ENCODE results near the gene SDK2.

Gene SDK2

GRCh38 chr17:73393381-73393780, 250.9 kb downstream of the SDK2 start:
- peak overlapping the region; percentile 91 for H2BK120ac ChIP-seq (ENCODE audit: low read depth, low read length)
- peak overlapping the region; percentile 83 for H3K18ac ChIP-seq (ENCODE audit: low read length)
- H3K4me1 ChIP-seq (ENCODE audit: control insufficient read depth in 2 of 2, insufficient read depth in 1 of 2, low read depth in 1 of 2, low read length in 2 of 2): peaks cover 21 to 31% of the 10 kb centered on the region in 2 donors
- peak overlapping the region; percentile 80 for H3K23ac ChIP-seq (ENCODE audit: low read depth, low read length, poor library complexity)
- no CpG with 5 or more reads among the region's 14 CpGs for WGBS, 2 donors (ENCODE audit: extremely low coverage in 2 of 2, insufficient read length in 2 of 2, insufficient replicate concordance in 1 of 2)
- no peak overlapping the region for H3K4me3 ChIP-seq (ENCODE audit: low read length in 2 of 2)
- peaks cover 52 to 53% of the 10 kb centered on the region in 2 donors for H3K36me3 ChIP-seq (replicated peaks in 1 of 2; ENCODE audit: control insufficient read depth in 2 of 2, insufficient read depth in 2 of 2, low read length in 2 of 2)
- peak overlapping the region; percentile 24 for H2BK5ac ChIP-seq (ENCODE audit: low read length)
- H2BK12ac ChIP-seq (ENCODE audit: low read length): no peak overlapping the region
- H3K9ac ChIP-seq (ENCODE audit: low read depth, low read length, poor library complexity): no peak overlapping the region
- DNase-seq (ENCODE audit: low spot score): no peak
- H4K91ac ChIP-seq (ENCODE audit: low read depth, low read length, poor library complexity): no peak overlapping the region
- peak overlapping the region; percentile 89 for H3K14ac ChIP-seq (ENCODE audit: low read length)
- no peak overlapping the region for H3K27ac ChIP-seq (replicated peaks; ENCODE audit: low read length)
- no peak overlapping the region for H2AFZ ChIP-seq (ENCODE audit: low read length)
- no peak overlapping the region for H2BK15ac ChIP-seq (ENCODE audit: low read length)
- H3K79me1 ChIP-seq (ENCODE audit: low read depth, low read length): peaks cover 2% of the 10 kb centered on the region
- no peak overlapping the region for H3K4me2 ChIP-seq (ENCODE audit: insufficient read depth, low read length, poor library complexity, severe bottlenecking)
- no peak overlapping the region for H2AK5ac ChIP-seq (ENCODE audit: low read depth, low read length)
- no peak overlapping the region for H4K8ac ChIP-seq (ENCODE audit: low read depth, low read length)
- H3K27me3 ChIP-seq (ENCODE audit: control insufficient read depth in 3 of 3, insufficient read depth in 3 of 3, low read depth in 1 of 3, low read length in 3 of 3): no peaks in the 10 kb centered on the region
- H3K4ac ChIP-seq (ENCODE audit: low read length): no peak overlapping the region
- H3K9me3 ChIP-seq (replicated peaks in 1 of 2; ENCODE audit: control insufficient read depth in 2 of 2, insufficient read depth in 1 of 2, low read depth in 1 of 2, low read length in 2 of 2): peaks cover 0 to 2% of the 10 kb centered on the region in 2 donors

GRCh38 chr17:73391331-73392265, 252.6 kb downstream of the SDK2 start:
- peak overlapping the region; percentile 28 for H3K18ac ChIP-seq (ENCODE audit: low read length)
- no peak overlapping the region for H2BK120ac ChIP-seq (ENCODE audit: low read depth, low read length)
- H3K4me2 ChIP-seq (ENCODE audit: insufficient read depth, low read length, poor library complexity, severe bottlenecking): no peak overlapping the region
- no peak overlapping the region for H3K27ac ChIP-seq (replicated peaks; ENCODE audit: low read length)
- peaks cover 15 to 22% of the 10 kb centered on the region in 2 donors for H3K4me1 ChIP-seq (ENCODE audit: control insufficient read depth in 2 of 2, insufficient read depth in 1 of 2, low read depth in 1 of 2, low read length in 2 of 2)
- no peak overlapping the region for H3K23ac ChIP-seq (ENCODE audit: low read depth, low read length, poor library complexity)
- H3K4ac ChIP-seq (ENCODE audit: low read length): no peak overlapping the region
- no peak overlapping the region for H2BK15ac ChIP-seq (ENCODE audit: low read length)
- H3K9me3 ChIP-seq (replicated peaks in 1 of 2; ENCODE audit: control insufficient read depth in 2 of 2, insufficient read depth in 1 of 2, low read depth in 1 of 2, low read length in 2 of 2): peaks cover 0 to 2% of the 10 kb centered on the region in 2 donors
- no peak overlapping the region for H2BK12ac ChIP-seq (ENCODE audit: low read length)
- no CpG with 5 or more reads among the region's 24 CpGs for WGBS, 2 donors (ENCODE audit: extremely low coverage in 2 of 2, insufficient read length in 2 of 2, insufficient replicate concordance in 1 of 2)
- no peak overlapping the region for H3K9ac ChIP-seq (ENCODE audit: low read depth, low read length, poor library complexity)
- peaks cover 5% of the 10 kb centered on the region for H3K79me1 ChIP-seq (ENCODE audit: low read depth, low read length)
- H2BK5ac ChIP-seq (ENCODE audit: low read length): peak overlapping the region; percentile 84
- no peak overlapping the region for H2AFZ ChIP-seq (ENCODE audit: low read length)
- H4K8ac ChIP-seq (ENCODE audit: low read depth, low read length): no peak overlapping the region
- peak overlapping the region in 1 of 2 donors; percentile 10 for H3K4me3 ChIP-seq (ENCODE audit: low read length in 2 of 2)
- H3K36me3 ChIP-seq (replicated peaks in 1 of 2; ENCODE audit: control insufficient read depth in 2 of 2, insufficient read depth in 2 of 2, low read length in 2 of 2): peaks cover 37 to 49% of the 10 kb centered on the region in 2 donors
- no peaks in the 10 kb centered on the region for H3K27me3 ChIP-seq (ENCODE audit: control insufficient read depth in 3 of 3, insufficient read depth in 3 of 3, low read depth in 1 of 3, low read length in 3 of 3)
- H2AK5ac ChIP-seq (ENCODE audit: low read depth, low read length): peak overlapping the region; percentile 26
- no peak for DNase-seq (ENCODE audit: low spot score)
- no peak overlapping the region for H4K91ac ChIP-seq (ENCODE audit: low read depth, low read length, poor library complexity)
- H3K14ac ChIP-seq (ENCODE audit: low read length): no peak overlapping the region

- peaks cover 5% of the 10 kb centered on the region for H3K79me1 ChIP-seq (ENCODE audit: low read depth, low read length)
- no peak overlapping the region for H3K4ac ChIP-seq (ENCODE audit: low read length)
- H3K4me3 ChIP-seq (ENCODE audit: low read length in 2 of 2): no peak overlapping the region
- no peak overlapping the region for H3K14ac ChIP-seq (ENCODE audit: low read length)
- H2AK5ac ChIP-seq (ENCODE audit: low read depth, low read length): no peak overlapping the region
- DNase-seq (ENCODE audit: low spot score): no peak
- H3K27ac ChIP-seq (replicated peaks; ENCODE audit: low read length): no peak overlapping the region
- H4K8ac ChIP-seq (ENCODE audit: low read depth, low read length): no peak overlapping the region
- H4K91ac ChIP-seq (ENCODE audit: low read depth, low read length, poor library complexity): no peak overlapping the region
- no peak overlapping the region for H3K9ac ChIP-seq (ENCODE audit: low read depth, low read length, poor library complexity)
- no peak overlapping the region for H2BK120ac ChIP-seq (ENCODE audit: low read depth, low read length)
- H3K27me3 ChIP-seq (ENCODE audit: control insufficient read depth in 3 of 3, insufficient read depth in 3 of 3, low read depth in 1 of 3, low read length in 3 of 3): no peaks in the 10 kb centered on the region
- no peak overlapping the region for H2BK15ac ChIP-seq (ENCODE audit: low read length)
- no peak overlapping the region for H3K23ac ChIP-seq (ENCODE audit: low read depth, low read length, poor library complexity)
- H2AFZ ChIP-seq (ENCODE audit: low read length): no peak overlapping the region
- H3K4me2 ChIP-seq (ENCODE audit: insufficient read depth, low read length, poor library complexity, severe bottlenecking): no peak overlapping the region
- no peak overlapping the region for H2BK5ac ChIP-seq (ENCODE audit: low read length)
- no peak overlapping the region for H2BK12ac ChIP-seq (ENCODE audit: low read length)
- peaks cover 14 to 22% of the 10 kb centered on the region in 2 donors for H3K4me1 ChIP-seq (ENCODE audit: control insufficient read depth in 2 of 2, insufficient read depth in 1 of 2, low read depth in 1 of 2, low read length in 2 of 2)
- WGBS, 2 donors (ENCODE audit: extremely low coverage in 2 of 2, insufficient read length in 2 of 2, insufficient replicate concordance in 1 of 2): no CpG with 5 or more reads among the region's 11 CpGs
- H3K36me3 ChIP-seq (replicated peaks in 1 of 2; ENCODE audit: control insufficient read depth in 2 of 2, insufficient read depth in 2 of 2, low read length in 2 of 2): peaks cover 44 to 45% of the 10 kb centered on the region in 2 donors
- peaks cover 0 to 2% of the 10 kb centered on the region in 2 donors for H3K9me3 ChIP-seq (replicated peaks in 1 of 2; ENCODE audit: control insufficient read depth in 2 of 2, insufficient read depth in 1 of 2, low read depth in 1 of 2, low read length in 2 of 2)
- no peak overlapping the region for H3K18ac ChIP-seq (ENCODE audit: low read length)
These were observed 253.4 kb downstream of the SDK2 start for GRCh38 chr17:73390851-73391250.

- no peak overlapping the region for H2BK5ac ChIP-seq (ENCODE audit: low read length)
- H2AK5ac ChIP-seq (ENCODE audit: low read depth, low read length): peak overlapping the region; percentile 10
- H2BK15ac ChIP-seq (ENCODE audit: low read length): no peak overlapping the region
- no peak overlapping the region for H3K27ac ChIP-seq (replicated peaks; ENCODE audit: low read length)
- no peak overlapping the region for H2BK120ac ChIP-seq (ENCODE audit: low read depth, low read length)
- no peak overlapping the region for H3K4ac ChIP-seq (ENCODE audit: low read length)
- no peak overlapping the region for H3K14ac ChIP-seq (ENCODE audit: low read length)
- no CpG with 5 or more reads among the region's 16 CpGs for WGBS, 2 donors (ENCODE audit: extremely low coverage in 2 of 2, insufficient read length in 2 of 2, insufficient replicate concordance in 1 of 2)
- peak overlapping the region; percentile 89 for H3K23ac ChIP-seq (ENCODE audit: low read depth, low read length, poor library complexity)
- peaks cover 14 to 22% of the 10 kb centered on the region in 2 donors for H3K4me1 ChIP-seq (ENCODE audit: control insufficient read depth in 2 of 2, insufficient read depth in 1 of 2, low read depth in 1 of 2, low read length in 2 of 2)
- no peak overlapping the region for H4K91ac ChIP-seq (ENCODE audit: low read depth, low read length, poor library complexity)
- H3K18ac ChIP-seq (ENCODE audit: low read length): no peak overlapping the region
- H4K8ac ChIP-seq (ENCODE audit: low read depth, low read length): peak overlapping the region; percentile 72
- H2AFZ ChIP-seq (ENCODE audit: low read length): no peak overlapping the region
- no peak overlapping the region for H2BK12ac ChIP-seq (ENCODE audit: low read length)
- peak overlapping the region in 1 of 2 donors; percentile 25 for H3K4me3 ChIP-seq (ENCODE audit: low read length in 2 of 2)
- no peak overlapping the region for H3K9ac ChIP-seq (ENCODE audit: low read depth, low read length, poor library complexity)
- peaks cover 0 to 2% of the 10 kb centered on the region in 2 donors for H3K9me3 ChIP-seq (replicated peaks in 1 of 2; ENCODE audit: control insufficient read depth in 2 of 2, insufficient read depth in 1 of 2, low read depth in 1 of 2, low read length in 2 of 2)
- H3K36me3 ChIP-seq (replicated peaks in 1 of 2; ENCODE audit: control insufficient read depth in 2 of 2, insufficient read depth in 2 of 2, low read length in 2 of 2): peaks cover 43 to 45% of the 10 kb centered on the region in 2 donors
- no peak overlapping the region for H3K4me2 ChIP-seq (ENCODE audit: insufficient read depth, low read length, poor library complexity, severe bottlenecking)
- peaks cover 5% of the 10 kb centered on the region for H3K79me1 ChIP-seq (ENCODE audit: low read depth, low read length)
- no peaks in the 10 kb centered on the region for H3K27me3 ChIP-seq (ENCODE audit: control insufficient read depth in 3 of 3, insufficient read depth in 3 of 3, low read depth in 1 of 3, low read length in 3 of 3)
- no peak for DNase-seq (ENCODE audit: low spot score)
These were observed 254.0 kb downstream of the SDK2 start for GRCh38 chr17:73390221-73390620.

Data from neuronal stem cell (in vitro differentiated cells).